ENCODE data around the gene PAK1.

PAK1 gene

GRCh38 chr11:77289737-77290136 lies 184.2 kb downstream of the PAK1 start:
- no peaks in the 10 kb centered on the region for H3K36me3 ChIP-seq
- H3K4me3 ChIP-seq: no peak overlapping the region
- H3K27ac ChIP-seq: no peak overlapping the region
- intact Hi-C loops (cut with DNase I; ENCODE audit: low total_unique reads): no loop called here
- DNase-seq: no peak
- no peak for TF ChIP-seq CTCF (IDR thresholded peaks at IDR 0.05)
- H3K9me3 ChIP-seq: peaks cover 0 to 3% (median 0%) of the 10 kb centered on the region in 3 donors
- H3K27me3 ChIP-seq: peaks cover 0 to 6% of the 10 kb centered on the region in 2 donors
- H3K4me1 ChIP-seq: no peaks in the 10 kb centered on the region

GRCh38 chr11:77287615-77288273 lies 186.2 kb downstream of the PAK1 start:
- DNase-seq: no peak
- Histone ChIP-seq H3K27ac (no peak overlapping the region), H3K9me3 (no peaks in the 10 kb centered on the region), H3K4me1 (no peaks in the 10 kb centered on the region), H3K36me3 (no peaks in the 10 kb centered on the region), H3K4me3 (no peak overlapping the region), H3K27me3 (peaks cover 0 to 6% of the 10 kb centered on the region in 2 donors)
- TF ChIP-seq CTCF (IDR thresholded peaks at IDR 0.05): no peak
- intact Hi-C loops (cut with DNase I; ENCODE audit: low total_unique reads): no loop called here

DNA sequence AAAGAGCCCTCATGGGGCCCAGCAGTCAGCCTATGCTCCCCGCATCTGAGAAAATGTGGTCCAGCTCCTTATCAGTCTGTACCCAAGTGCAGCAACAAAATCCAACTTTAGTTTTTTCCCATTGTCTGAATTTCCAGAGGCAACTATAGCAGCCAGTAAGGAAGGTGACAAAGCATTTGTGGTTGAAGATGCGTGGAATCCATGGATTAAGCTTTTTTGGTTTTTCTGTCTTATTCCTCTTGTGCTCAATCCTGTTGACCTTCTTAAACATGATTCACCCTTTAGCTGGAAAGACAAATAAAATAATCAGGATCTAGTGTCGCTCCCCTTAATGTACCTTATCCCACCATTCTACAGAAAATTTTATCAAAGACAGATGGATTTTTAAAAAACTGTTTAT lies 186.8 kb downstream of the PAK1 start:
- no peak for TF ChIP-seq CTCF (IDR thresholded peaks at IDR 0.05)
- intact Hi-C loops (cut with DNase I; ENCODE audit: low total_unique reads): no loop called here
- H3K9me3 ChIP-seq: no peaks in the 10 kb centered on the region
- H3K4me3 ChIP-seq: no peak overlapping the region
- peaks cover 0 to 6% of the 10 kb centered on the region in 2 donors for H3K27me3 ChIP-seq
- H3K27ac ChIP-seq: no peak overlapping the region
- H3K4me1 ChIP-seq: no peaks in the 10 kb centered on the region
- no peak for DNase-seq
- H3K36me3 ChIP-seq: no peaks in the 10 kb centered on the region

- DNase-seq: no peak
- Histone ChIP-seq H3K36me3 (no peaks in the 10 kb centered on the region), H3K27ac (no peak overlapping the region), H3K9me3 (no peaks in the 10 kb centered on the region), H3K4me1 (no peaks in the 10 kb centered on the region), H3K27me3 (peaks cover 0 to 6% of the 10 kb centered on the region in 2 donors), H3K4me3 (no peak overlapping the region)
- TF ChIP-seq CTCF (IDR thresholded peaks at IDR 0.05): no peak
- intact Hi-C loops (cut with DNase I; ENCODE audit: low total_unique reads): no loop called here
These were observed 189.1 kb downstream of the PAK1 start for GRCh38 chr11:77284476-77285468.

DNA sequence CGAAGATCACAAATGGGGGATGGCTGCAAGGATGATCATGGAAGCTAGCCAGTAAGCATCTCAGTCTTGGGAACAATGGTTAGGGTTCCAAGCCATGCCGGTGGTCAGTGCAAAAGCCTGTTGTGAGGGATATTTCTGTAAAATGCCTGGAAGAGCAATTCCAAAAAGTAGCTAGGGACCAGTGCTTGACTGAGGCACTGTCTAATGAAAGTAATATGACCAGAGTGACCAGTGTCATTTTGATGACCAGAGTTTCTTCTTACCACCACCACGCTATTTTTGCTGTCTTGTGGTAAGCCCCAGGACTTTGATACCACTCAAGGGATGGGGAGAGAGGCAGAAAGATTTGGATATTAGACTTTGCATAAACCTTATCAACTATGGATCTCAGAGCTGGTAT lies 190.8 kb downstream of the PAK1 start:
- Histone ChIP-seq H3K36me3 (no peaks in the 10 kb centered on the region), H3K27me3 (peaks cover 0 to 3% of the 10 kb centered on the region in 2 donors), H3K4me3 (no peak overlapping the region), H3K4me1 (no peaks in the 10 kb centered on the region), H3K9me3 (no peaks in the 10 kb centered on the region), H3K27ac (no peak overlapping the region)
- no peak for DNase-seq
- intact Hi-C loops (cut with DNase I; ENCODE audit: low total_unique reads): no loop called here
- no peak for TF ChIP-seq CTCF (IDR thresholded peaks at IDR 0.05)
